Trophoblast cell (in vitro differentiated cells and primary cell): ENCODE measurements around the gene YPEL5.

ENCODE experiments used
- DNase-seq, 2 donors: peaks; one replicate each; pipeline ENCODE4 v3.0.0-alpha.2; 2016
- H2AFZ ChIP-seq: 2 replicates; pipeline ENCODE4 v1.6.1; 2013; ENCODE audit warnings: low read length, moderate library complexity, mild to moderate bottlenecking; ENCODE audit not compliant: insufficient read depth, poor library complexity
- H2AK5ac ChIP-seq: 2 replicates; pipeline ENCODE4 v1.6.1; 2013; ENCODE audit warnings: mild to moderate bottlenecking, low read length
- H2BK120ac ChIP-seq: 2 replicates; pipeline ENCODE4 v1.6.1; 2013; ENCODE audit warnings: low read length, mild to moderate bottlenecking, moderate library complexity; ENCODE audit not compliant: insufficient read depth, poor library complexity
- H2BK12ac ChIP-seq: 2 replicates; pipeline ENCODE4 v1.6.1; 2013; ENCODE audit warnings: mild to moderate bottlenecking, low read length, moderate library complexity
- H2BK5ac ChIP-seq: 2 replicates; pipeline ENCODE4 v1.6.1; 2013; ENCODE audit warnings: low read length, low read depth, moderate library complexity, mild to moderate bottlenecking; ENCODE audit not compliant: poor library complexity
- H3K14ac ChIP-seq: 2 replicates; pipeline ENCODE4 v1.6.1; 2013; ENCODE audit warnings: mild to moderate bottlenecking, low read length
- H3K18ac ChIP-seq: 2 replicates; pipeline ENCODE4 v1.6.1; 2013; ENCODE audit warnings: mild to moderate bottlenecking, low read length
- H3K23ac ChIP-seq: 2 replicates; pipeline ENCODE4 v1.6.1; 2013; ENCODE audit warnings: low read length
- H3K27ac ChIP-seq: 2 replicates; pipeline ENCODE4 v1.5.1; 2013; ENCODE audit warnings: low read depth, mild to moderate bottlenecking, inconsistent platforms, low read length, moderate library complexity
- H3K27me3 ChIP-seq: 2 replicates; pipeline ENCODE4 v1.6.1; 2013; ENCODE audit warnings: inconsistent platforms, mild to moderate bottlenecking, low read length, moderate library complexity; ENCODE audit not compliant: insufficient read depth
- H3K36me3 ChIP-seq, 2 experiments: 1 replicate in 1 of 2; 2 replicates in 1 of 2; pipeline ENCODE4 v1.6.1; 2013; ENCODE audit warnings: low read length in 2 of 2, mild to moderate bottlenecking in 2 of 2, moderate library complexity in 1 of 2; ENCODE audit not compliant: insufficient read depth in 2 of 2, control insufficient read depth in 1 of 2
- H3K4ac ChIP-seq: 2 replicates; pipeline ENCODE4 v1.6.1; 2013; ENCODE audit warnings: low read depth, mild to moderate bottlenecking, low read length, moderate library complexity
- H3K4me1 ChIP-seq, 2 experiments: 1 replicate in 1 of 2; 2 replicates in 1 of 2; pipeline ENCODE4 v1.6.1; 2013; ENCODE audit warnings: low read length in 2 of 2, mild to moderate bottlenecking in 2 of 2, moderate library complexity in 1 of 2; ENCODE audit not compliant: insufficient read depth in 2 of 2, control insufficient read depth in 1 of 2
- H3K4me2 ChIP-seq: 2 replicates; pipeline ENCODE4 v1.6.1; 2013; ENCODE audit warnings: inconsistent platforms, mild to moderate bottlenecking, low read length, moderate library complexity
- H3K4me3 ChIP-seq: 2 replicates; pipeline ENCODE4 v1.5.1; 2013; ENCODE audit warnings: mild to moderate bottlenecking, low read depth, low read length, inconsistent platforms
- H3K79me1 ChIP-seq: one replicate; pipeline ENCODE4 v1.6.1; 2013; ENCODE audit warnings: low read length
- H3K79me2 ChIP-seq: 2 replicates; pipeline ENCODE4 v1.6.1; 2013; ENCODE audit warnings: low read length, mild to moderate bottlenecking; ENCODE audit not compliant: control insufficient read depth, insufficient read depth, poor library complexity
- H3K9ac ChIP-seq: 2 replicates; pipeline ENCODE4 v1.6.1; 2013; ENCODE audit warnings: mild to moderate bottlenecking, low read length
- H3K9me3 ChIP-seq: 2 replicates; pipeline ENCODE4 v1.6.1; 2013; ENCODE audit warnings: low read depth, mild to moderate bottlenecking, control low read depth, inconsistent platforms, low read length; ENCODE audit not compliant: insufficient read depth
- H4K12ac ChIP-seq: 2 replicates; pipeline ENCODE4 v1.6.1; 2013; ENCODE audit warnings: low read depth, mild to moderate bottlenecking, low read length, moderate library complexity
- H4K8ac ChIP-seq: 2 replicates; pipeline ENCODE4 v1.6.1; 2013; ENCODE audit warnings: low read depth, mild to moderate bottlenecking, low read length, moderate library complexity
- H4K91ac ChIP-seq: one replicate; pipeline ENCODE4 v1.6.1; 2013; ENCODE audit warnings: low read depth, mild to moderate bottlenecking, low read length, moderate library complexity
- WGBS: extraction: QIAGEN DNeasy Blood & Tissue Kit; methylation state at CpG from one replicate; pipeline ENCODE4 v1.1.7; 2013; ENCODE audit warnings: missing lambda C conversion rate; ENCODE audit not compliant: insufficient read length, insufficient coverage; ENCODE audit errors: extremely low coverage; 5-methylcytosine and 5-hydroxymethylcytosine counted together

The YPEL5 gene

DNA sequence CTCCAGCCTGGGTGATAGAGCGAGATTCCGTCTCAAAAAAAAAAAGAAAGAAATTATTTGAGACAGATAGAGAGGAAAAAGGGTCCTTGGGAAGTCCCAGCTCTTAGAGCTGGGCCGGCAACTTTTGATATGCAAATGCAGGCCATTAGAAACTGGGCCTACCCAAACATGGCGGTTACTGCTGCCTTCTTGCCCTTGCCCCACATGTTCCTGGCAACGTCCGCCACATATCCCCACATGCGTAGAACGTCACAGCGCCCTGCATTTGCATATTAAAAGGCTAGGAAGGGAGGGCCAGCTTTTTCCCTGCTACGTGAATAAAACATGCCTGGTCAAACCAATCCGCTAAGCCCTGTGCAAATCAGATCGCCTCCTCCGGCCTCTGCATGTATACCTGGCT lies 43.8 kb downstream of the YPEL5 start:
- H2BK5ac ChIP-seq, result no peak overlapping the region

DNA sequence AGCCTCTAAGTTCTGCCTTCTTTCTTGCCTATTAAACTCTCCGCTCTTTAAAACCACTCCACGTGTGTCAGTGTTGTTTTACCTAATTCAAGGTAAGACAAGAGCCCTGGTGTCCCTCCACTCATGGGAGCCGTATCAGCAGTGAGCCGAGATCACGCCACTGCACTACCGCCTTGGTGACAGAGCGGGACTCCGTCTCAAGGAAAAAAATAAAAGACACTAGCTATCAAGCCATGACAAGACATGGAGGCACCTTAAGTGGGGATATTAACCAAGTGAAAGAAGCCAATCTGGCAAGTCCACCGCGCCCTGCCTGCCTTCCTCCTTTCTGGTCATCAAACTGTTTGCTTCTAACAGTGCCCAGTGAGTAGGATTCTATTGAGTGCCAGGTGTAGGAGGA lies 44.3 kb downstream of the YPEL5 start:
- Histone ChIP-seq H3K18ac (no peak overlapping the region), H3K36me3 (no peaks in the 10 kb centered on the region), H4K12ac (no peak overlapping the region), H3K79me1 (no peaks in the 10 kb centered on the region), H3K14ac (no peak overlapping the region), H3K4me2 (no peak overlapping the region), H3K27ac (no peak overlapping the region), H3K9ac (no peak overlapping the region), H3K4me3 (no peak overlapping the region), H3K23ac (no peak overlapping the region), H3K79me2 (no peaks in the 10 kb centered on the region), H2BK5ac (no peak overlapping the region), H2AK5ac (no peak overlapping the region), H4K8ac (no peak overlapping the region), H2BK120ac (no peak overlapping the region), H3K4me1 (no peaks in the 10 kb centered on the region), H3K4ac (no peak overlapping the region), H3K27me3 (no peaks in the 10 kb centered on the region), H3K9me3 (peaks cover 1% of the 10 kb centered on the region), H4K91ac (no peak overlapping the region), H2AFZ (no peak overlapping the region), H2BK12ac (no peak overlapping the region)
- DNase-seq, result no peak
- WGBS, result no CpG with 5 or more reads among the region's 10 CpGs

More for the DNA sequence above, 43.8 kb downstream of the YPEL5 start:
- DNase-seq, result no peak
- no peak overlapping the region for H3K4me3 ChIP-seq
- H3K79me1 ChIP-seq, result no peaks in the 10 kb centered on the region
- H4K8ac ChIP-seq, result no peak overlapping the region
- no peaks in the 10 kb centered on the region for H3K79me2 ChIP-seq
- H4K91ac ChIP-seq, result no peak overlapping the region
- H3K18ac ChIP-seq, result no peak overlapping the region
- H3K4me1 ChIP-seq, result no peaks in the 10 kb centered on the region
- H3K9me3 ChIP-seq, result peaks cover 1% of the 10 kb centered on the region
- no peak overlapping the region for H3K9ac ChIP-seq
- H2BK12ac ChIP-seq, result no peak overlapping the region
- H3K27ac ChIP-seq, result no peak overlapping the region
- H3K4ac ChIP-seq, result no peak overlapping the region
- H3K27me3 ChIP-seq, result no peaks in the 10 kb centered on the region
- no peak overlapping the region for H3K14ac ChIP-seq
- no peak overlapping the region for H2BK120ac ChIP-seq
- no peak overlapping the region for H3K23ac ChIP-seq
- H4K12ac ChIP-seq, result no peak overlapping the region
- H3K36me3 ChIP-seq, result no peaks in the 10 kb centered on the region
- H2AK5ac ChIP-seq, result no peak overlapping the region
- no peak overlapping the region for H2AFZ ChIP-seq
- no CpG with 5 or more reads among the region's 13 CpGs for WGBS
- H3K4me2 ChIP-seq, result no peak overlapping the region

DNA sequence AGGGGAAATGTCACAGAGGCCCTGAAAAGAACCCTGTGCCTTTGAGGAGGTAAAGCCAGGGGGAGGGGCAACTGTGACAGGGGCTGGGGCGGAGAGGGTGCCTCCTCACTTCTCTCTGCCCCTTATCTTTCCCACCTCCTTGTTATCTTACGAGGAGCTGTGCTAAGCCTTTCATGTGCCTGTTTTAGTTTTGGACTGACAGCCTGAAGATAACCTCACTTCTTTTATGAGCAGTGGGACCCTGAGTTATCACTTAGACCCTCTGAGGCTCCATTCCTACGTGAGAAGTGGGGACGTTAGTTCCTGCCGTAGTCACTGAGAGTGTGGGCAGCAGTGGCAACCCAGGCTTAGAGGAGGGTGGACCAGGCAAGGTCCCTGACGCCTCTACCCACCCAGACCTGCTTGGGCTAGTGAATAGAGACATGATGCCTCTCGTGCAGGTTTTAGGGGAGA lies 45.0 kb downstream of the YPEL5 start:
- Histone ChIP-seq H3K14ac (no peak overlapping the region), H3K36me3 (no peaks in the 10 kb centered on the region), H3K27ac (no peak overlapping the region), H3K4me3 (no peak overlapping the region), H2BK12ac (no peak overlapping the region), H2AFZ (no peak overlapping the region), H4K8ac (no peak overlapping the region), H2BK5ac (no peak overlapping the region), H3K18ac (no peak overlapping the region), H3K9me3 (peaks cover 1% of the 10 kb centered on the region), H3K4me1 (no peaks in the 10 kb centered on the region), H3K79me1 (no peaks in the 10 kb centered on the region), H2AK5ac (no peak overlapping the region), H3K4me2 (no peak overlapping the region), H3K27me3 (no peaks in the 10 kb centered on the region), H3K79me2 (no peaks in the 10 kb centered on the region), H2BK120ac (no peak overlapping the region), H3K23ac (no peak overlapping the region), H4K91ac (no peak overlapping the region), H4K12ac (no peak overlapping the region), H3K9ac (no peak overlapping the region), H3K4ac (no peak overlapping the region)
- no peak for DNase-seq
- no CpG with 5 or more reads among the region's 7 CpGs for WGBS

DNA sequence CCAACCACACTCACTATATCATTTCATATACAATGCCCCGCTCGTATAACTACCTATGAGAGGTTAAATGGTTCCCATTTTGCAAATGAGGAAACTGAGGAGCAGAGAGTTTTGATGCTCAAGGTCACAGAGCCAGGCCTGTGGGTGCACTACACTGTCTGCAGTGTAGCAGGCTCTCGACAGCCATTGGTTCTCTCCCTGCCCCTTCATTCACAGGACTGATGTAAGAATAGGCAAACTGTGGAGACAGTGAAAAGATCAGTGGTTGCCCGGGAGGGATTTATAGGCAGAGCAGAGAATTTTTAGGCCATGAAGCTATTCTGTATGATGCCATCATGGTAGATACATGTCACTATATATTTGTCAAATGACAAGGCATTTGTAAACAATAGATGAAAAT lies 45.5 kb downstream of the YPEL5 start:
- H2AFZ ChIP-seq, result no peak overlapping the region
- no peak overlapping the region for H3K4me3 ChIP-seq
- no peaks in the 10 kb centered on the region for H3K36me3 ChIP-seq
- H4K8ac ChIP-seq, result no peak overlapping the region
- no peak overlapping the region for H2AK5ac ChIP-seq
- H3K79me1 ChIP-seq, result no peaks in the 10 kb centered on the region
- no peak overlapping the region for H3K9ac ChIP-seq
- no peak overlapping the region for H3K27ac ChIP-seq
- H3K18ac ChIP-seq, result no peak overlapping the region
- no peak overlapping the region for H4K12ac ChIP-seq
- H3K4me2 ChIP-seq, result no peak overlapping the region
- no peaks in the 10 kb centered on the region for H3K79me2 ChIP-seq
- no peak overlapping the region for H2BK5ac ChIP-seq
- H4K91ac ChIP-seq, result no peak overlapping the region
- H3K14ac ChIP-seq, result no peak overlapping the region
- no peak overlapping the region for H3K4ac ChIP-seq
- H3K27me3 ChIP-seq, result no peaks in the 10 kb centered on the region
- no peak overlapping the region for H3K23ac ChIP-seq
- H2BK120ac ChIP-seq, result no peak overlapping the region
- no peak overlapping the region for H2BK12ac ChIP-seq
- no CpG with 5 or more reads among the region's 4 CpGs for WGBS
- H3K9me3 ChIP-seq, result peaks cover 1% of the 10 kb centered on the region
- no peaks in the 10 kb centered on the region for H3K4me1 ChIP-seq
- no peak for DNase-seq
